GM18499 (cell line): Measurements from ENCODE around the gene MGP.

ENCODE experiments used
- ATAC-seq: cut with Tn5 transposase; IDR thresholded peaks from one replicate; pipeline ENCODE4 v1.9.1; 2021; ENCODE audit warnings: moderate number of reproducible peaks; ENCODE audit not compliant: insufficient read depth, unreplicated experiment

Gene MGP

DNA sequence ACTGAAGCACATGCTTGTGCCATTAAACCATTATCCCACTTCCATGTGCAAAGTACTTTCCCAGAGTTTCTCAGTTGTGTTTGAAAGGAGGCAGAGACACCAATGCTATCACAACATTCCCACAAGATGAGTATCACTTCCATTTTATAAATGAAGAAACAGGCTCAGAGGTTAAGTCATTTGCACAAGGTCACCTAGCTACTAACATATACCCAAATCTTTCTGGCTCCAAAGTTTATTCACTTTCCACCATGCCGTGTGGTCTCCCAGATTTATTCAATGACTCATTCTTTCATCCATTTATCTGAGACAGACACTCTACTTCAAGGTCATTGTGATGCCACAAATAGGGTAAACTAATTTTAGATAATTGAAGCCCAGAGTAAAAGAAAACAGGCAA is 51.7 kb downstream of the MGP start:
- no peak for ATAC-seq

DNA sequence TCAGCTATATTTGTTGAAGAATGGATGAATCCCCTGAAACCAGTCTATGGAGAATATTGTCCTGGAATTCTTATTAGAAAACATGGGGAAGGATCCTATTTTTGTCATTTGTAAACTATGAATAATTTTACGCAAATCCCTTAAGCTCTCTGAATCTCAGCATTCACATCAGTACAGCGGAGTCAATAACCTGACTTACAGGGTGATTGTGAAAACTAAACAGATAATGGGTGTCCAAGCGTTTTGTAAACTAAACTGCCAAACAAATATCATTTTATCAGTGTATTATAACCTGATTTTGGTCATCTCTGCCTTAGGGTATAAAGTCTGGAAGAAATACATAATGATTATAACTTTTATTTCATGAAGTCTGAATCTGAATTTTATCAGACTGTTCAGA is 52.3 kb downstream of the MGP start:
- no peak for ATAC-seq
